Upper lobe of left lung (tissue), 6 donors: ENCODE measurements around the gene CSK. TPM values are rescaled to one million over a fixed set of nuclear protein-coding genes. Genes with fewer than 3 reads are reported as not detected.

Experiments
- ATAC-seq, 2 donors: fragments of 200-7000 bp; cut with Tn5 transposase; one replicate each; pipeline ENCODE4 v1.9.1; 2022; ENCODE audit warnings: mild to moderate bottlenecking in 2 of 2, moderate library complexity in 2 of 2; ENCODE audit not compliant: low FRiP score in 2 of 2
- DNase-seq, 2 donors: peaks; one replicate each; pipeline ENCODE4 v3.0.0-alpha.2; 2019 to 2020
- H3K27ac ChIP-seq, 4 donors: fragments of 200-600 bp; sonication (generic); one replicate each; pipeline ENCODE4 v1.5.1; 2016 to 2019
- H3K27me3 ChIP-seq, 4 donors: fragments of 200-600 bp; sonication (generic); one replicate each; pipeline ENCODE4 v1.5.1; 2017 to 2019
- H3K36me3 ChIP-seq, 4 donors: fragments of 200-600 bp; sonication (generic); one replicate each; pipeline ENCODE4 v1.5.1; 2016 to 2019
- H3K4me1 ChIP-seq, 4 donors: fragments of 200-600 bp; sonication (generic); one replicate each; pipeline ENCODE4 v1.5.1; 2018 to 2019
- H3K4me3 ChIP-seq, 4 donors: fragments of 200-600 bp; sonication (generic); one replicate each; pipeline ENCODE4 v1.5.1; 2017 to 2019; ENCODE audit warnings: mild to moderate bottlenecking in 2 of 4, moderate library complexity in 1 of 4
- H3K9me3 ChIP-seq, 4 donors: fragments of 200-600 bp; sonication (generic); one replicate each; pipeline ENCODE4 v1.5.1; 2018 to 2019
- CTCF ChIP-seq, 6 experiments: fragments of 450-650 bp in 4 of 6; fragments of 200-600 bp in 2 of 6; sonication (generic) in 2 of 6; IDR thresholded peaks; one replicate each; pipeline ENCODE4 v1.5.1; 2016 to 2019; ENCODE audit warnings: antibody characterized with exemption in 6 of 6
- EP300 ChIP-seq, 4 donors: sonication (generic); formaldehyde crosslinking; IDR thresholded peaks; one replicate each; pipeline ENCODE4 v1.5.1; 2017; ENCODE audit warnings: antibody characterized with exemption in 4 of 4, control low read depth in 2 of 4
- POLR2A ChIP-seq, 4 donors: fragments of 450-650 bp; IDR thresholded peaks; one replicate each; pipeline ENCODE4 v1.5.1; 2016 to 2017; ENCODE audit warnings: antibody characterized with exemption in 4 of 4, mild to moderate bottlenecking in 2 of 4
- POLR2AphosphoS5 ChIP-seq, 2 donors: sonication (generic); formaldehyde crosslinking; IDR thresholded peaks; one replicate each; pipeline ENCODE4 v1.5.1; 2017; ENCODE audit warnings: antibody characterized with exemption in 2 of 2
- WGBS, 2 donors: methylation state at CpG; one replicate each; pipeline ENCODE4 v1.1.5; 2017 to 2018; 5-methylcytosine and 5-hydroxymethylcytosine counted together
- total RNA-seq, 6 donors: library from RNA; depleted of rRNA in 4 of 6; stranded (reverse); fragments of >200 nt in 4 of 6; gene quantifications; one replicate each; pipeline versions ENCODE4 v1.1.0 to v1.2.1, GENCODE V29; 2016 to 2021
- donor health status: DM: no; HTN: no; CAD: no; lungs with moderate emphysema.
- donor health status: DM: no; HTN: yes; CAD: no; lungs with severe emphysema.

CSK gene
- total RNA-seq, 6 donors from 2014 or later = 32.7 to 104 (median 64.8) TPM

- Histone ChIP-seq H3K27ac (peak overlapping the region; percentile 15 to 79 (median 64)), H3K4me3 (no peak overlapping the region), H3K9me3 (no peaks in the 10 kb centered on the region), H3K27me3 (no peaks in the 10 kb centered on the region), H3K4me1 (peaks cover 11 to 17% (median 12%) of the 10 kb centered on the region in 4 donors), H3K36me3 (no peaks in the 10 kb centered on the region)
- ATAC-seq = peak; percentile 31 to 47
- peak in 1 of 4 donors; percentile 67 for TF ChIP-seq EP300 (IDR thresholded peaks at IDR 0.05)
- TF ChIP-seq POLR2AphosphoS5 (IDR thresholded peaks at IDR 0.05) = no peak
- peak in 1 of 2 donors; percentile 59 for DNase-seq
- WGBS, 2 donors = 68 to 92% methylated on average over 14 to 15 of the region's 15 CpGs
These were observed 18.5 kb upstream of the CSK start for GRCh38 chr15:74763416-74763815.

- TF ChIP-seq POLR2A (IDR thresholded peaks at IDR 0.05) (no peak), CTCF (IDR thresholded peaks at IDR 0.05) (no peak), POLR2AphosphoS5 (IDR thresholded peaks at IDR 0.05) (no peak), EP300 (IDR thresholded peaks at IDR 0.05) (no peak)
- no peaks in the 10 kb centered on the region for H3K27me3 ChIP-seq
- no peak overlapping the region for H3K4me3 ChIP-seq
- ATAC-seq (no peak), DNase-seq (no peak)
- peak overlapping the region in 1 of 4 donors; percentile 26 for H3K27ac ChIP-seq
- H3K4me1 ChIP-seq = peaks cover 12 to 32% (median 18%) of the 10 kb centered on the region in 4 donors
- H3K36me3 ChIP-seq = no peaks in the 10 kb centered on the region
- 75 to 82% methylated on average over 11 to 14 of the region's 14 CpGs for WGBS, 2 donors
- no peaks in the 10 kb centered on the region for H3K9me3 ChIP-seq
These were observed 14.4 kb upstream of the CSK start for GRCh38 chr15:74767167-74768098.

DNA sequence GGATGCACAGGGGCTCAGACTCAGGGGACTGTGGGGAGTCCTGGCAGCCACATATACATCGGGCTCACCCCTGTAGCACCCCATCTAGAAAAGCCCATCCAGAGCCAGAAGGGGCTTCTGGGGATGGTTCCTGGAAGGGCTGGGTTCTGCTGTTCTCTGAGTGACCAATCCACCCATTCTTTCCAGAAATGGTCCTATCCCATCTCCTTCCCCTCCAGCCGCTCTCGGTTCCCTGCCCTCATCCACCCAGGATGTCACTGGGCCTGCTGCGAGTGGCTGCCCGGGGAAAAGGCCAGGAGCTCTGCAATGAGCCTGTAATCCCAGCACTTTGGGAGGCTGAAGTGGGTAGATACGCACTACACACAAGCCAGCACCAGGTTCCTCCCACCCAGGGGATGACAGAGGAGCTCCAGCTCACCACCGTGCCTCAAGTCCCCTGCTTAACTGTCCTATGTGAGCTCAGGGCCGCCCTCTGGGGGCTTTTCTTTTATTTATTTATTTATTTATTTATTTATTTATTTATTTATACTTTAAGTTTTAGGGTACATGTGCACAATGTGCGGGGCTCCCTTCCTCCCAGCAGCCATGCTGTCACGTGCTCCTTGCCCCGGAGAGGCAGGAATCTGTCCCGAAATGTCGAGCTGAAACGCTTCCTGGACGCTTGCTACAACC lies 13.6 kb upstream of the CSK start:
- Histone ChIP-seq H3K27ac (peak overlapping the region in 1 of 4 donors; percentile 26), H3K36me3 (no peaks in the 10 kb centered on the region), H3K27me3 (no peaks in the 10 kb centered on the region), H3K4me3 (peak overlapping the region in 1 of 4 donors; percentile 15), H3K4me1 (peaks cover 4 to 25% (median 11%) of the 10 kb centered on the region in 4 donors), H3K9me3 (no peaks in the 10 kb centered on the region)
- ATAC-seq (no peak), DNase-seq (no peak)
- WGBS, 2 donors = 29 to 31% methylated on average over 15 of the region's 15 CpGs
- TF ChIP-seq EP300 (IDR thresholded peaks at IDR 0.05) (no peak), POLR2A (IDR thresholded peaks at IDR 0.05) (no peak), POLR2AphosphoS5 (IDR thresholded peaks at IDR 0.05) (no peak), CTCF (IDR thresholded peaks at IDR 0.05) (no peak)

DNA sequence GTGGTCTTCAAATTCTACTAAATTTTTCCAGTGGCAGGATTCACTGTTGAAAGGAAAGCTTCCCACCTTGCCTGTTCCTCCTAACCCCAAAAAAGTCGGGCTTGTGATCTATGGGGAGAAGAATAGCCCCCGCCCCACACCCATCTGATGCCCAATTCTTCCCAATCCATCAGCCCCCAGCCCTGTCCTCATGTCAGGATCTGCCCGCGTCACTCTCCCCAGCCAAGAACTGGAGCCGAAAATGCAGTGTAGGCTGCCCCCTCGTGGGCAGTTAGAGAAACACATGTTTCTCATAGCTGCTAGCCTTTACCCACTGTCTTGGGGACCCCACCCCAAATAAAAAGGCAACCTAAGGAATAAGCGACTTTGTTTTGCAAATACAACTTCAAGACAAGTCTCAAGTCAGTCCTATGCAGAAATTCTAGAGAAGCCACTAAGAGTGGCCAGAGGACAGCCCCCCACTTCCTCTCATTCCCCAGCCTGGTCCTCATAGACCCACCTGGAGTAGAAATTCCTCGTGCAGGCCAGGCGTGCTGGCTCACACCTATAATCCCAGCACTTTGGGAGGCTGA lies 13.0 kb upstream of the CSK start:
- Histone ChIP-seq H3K36me3 (no peaks in the 10 kb centered on the region), H3K4me1 (peaks cover 4 to 18% (median 10%) of the 10 kb centered on the region in 4 donors), H3K27ac (peak overlapping the region in 1 of 4 donors; percentile 26), H3K27me3 (no peaks in the 10 kb centered on the region), H3K4me3 (peak overlapping the region in 1 of 4 donors; percentile 15), H3K9me3 (no peaks in the 10 kb centered on the region)
- DNase-seq = peak in 1 of 2 donors; percentile 80
- WGBS, 2 donors = 4 to 5% methylated on average over 9 of the region's 9 CpGs
- TF ChIP-seq EP300 (IDR thresholded peaks at IDR 0.05) (no peak), CTCF (IDR thresholded peaks at IDR 0.05) (peak; percentile 73 to 88 (median 84))
- ATAC-seq = peak; percentile 71 to 83

DNA sequence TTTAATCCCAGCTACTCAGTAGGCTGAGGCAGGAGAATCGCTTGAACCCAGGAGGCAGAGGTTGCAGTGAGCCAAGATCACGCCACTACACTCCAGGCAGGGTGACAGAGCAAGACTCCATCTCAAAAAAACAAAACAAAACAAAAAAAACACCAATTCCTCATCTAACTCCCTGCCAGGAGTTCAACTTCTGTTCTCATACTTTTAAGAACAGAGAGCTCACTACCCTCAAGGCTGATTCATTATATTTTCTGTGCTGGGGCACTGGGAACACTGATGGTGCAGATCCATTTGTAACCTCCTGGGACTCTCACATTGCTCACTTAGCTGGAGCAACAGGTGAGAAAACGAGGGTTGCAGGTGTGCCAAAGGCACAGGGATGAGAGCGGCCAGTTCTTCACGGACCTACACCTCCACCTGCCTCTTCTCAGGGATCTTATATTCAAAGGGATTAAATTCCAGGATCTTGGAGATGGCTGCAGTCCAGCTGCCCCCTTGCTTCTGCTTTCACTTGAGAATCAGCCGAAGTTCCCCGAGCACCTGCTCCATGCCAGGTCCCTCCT lies 12.3 kb upstream of the CSK start:
- Histone ChIP-seq H3K36me3 (no peaks in the 10 kb centered on the region), H3K27me3 (no peaks in the 10 kb centered on the region), H3K27ac (no peak overlapping the region), H3K4me1 (peaks cover 4 to 18% (median 10%) of the 10 kb centered on the region in 4 donors), H3K4me3 (no peak overlapping the region), H3K9me3 (no peaks in the 10 kb centered on the region)
- WGBS, 2 donors = 66 to 70% methylated on average over 6 to 7 of the region's 7 CpGs
- DNase-seq (no peak), ATAC-seq (no peak)
- no peak for TF ChIP-seq CTCF (IDR thresholded peaks at IDR 0.05)
- no peak for TF ChIP-seq POLR2A (IDR thresholded peaks at IDR 0.05)
- TF ChIP-seq POLR2AphosphoS5 (IDR thresholded peaks at IDR 0.05) = no peak
- no peak for TF ChIP-seq EP300 (IDR thresholded peaks at IDR 0.05)
